Measurements from ENCODE around the gene LTBP1.

Gene LTBP1

GRCh38 chr2:33121925-33122324 is 175.2 kb downstream of the LTBP1 start:
- no peak for DNase-seq

DNA sequence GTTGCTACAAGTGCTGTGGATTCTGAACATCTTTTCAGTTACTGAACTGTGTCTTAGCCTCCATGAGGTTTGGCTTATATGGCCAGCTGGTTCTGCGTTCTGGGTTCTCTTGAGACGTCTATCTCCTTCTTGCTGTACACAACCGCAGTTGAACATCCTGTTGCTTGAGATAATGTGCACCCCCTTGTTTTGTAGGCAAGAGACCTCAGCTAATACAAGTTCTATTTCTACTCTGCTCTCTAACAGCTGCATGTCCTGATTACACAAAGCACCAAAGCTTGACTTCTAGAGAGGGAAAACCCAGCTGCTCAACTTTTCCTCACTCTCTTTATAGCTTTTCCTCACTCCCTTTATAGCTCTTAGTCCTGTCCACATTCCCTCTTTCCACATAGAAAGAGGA is 176.0 kb downstream of the LTBP1 start:
- DNase-seq, result no peak

- DNase-seq, result no peak
These were observed 176.5 kb downstream of the LTBP1 start for GRCh38 chr2:33123216-33123615.

- no peak for DNase-seq
These were observed 179.8 kb downstream of the LTBP1 start for GRCh38 chr2:33126552-33126951.

- no peak for DNase-seq
These were observed 180.2 kb downstream of the LTBP1 start for GRCh38 chr2:33126958-33127357.

GRCh38 chr2:33129263-33130053 is 182.7 kb downstream of the LTBP1 start:
- DNase-seq, result no peak

DNA sequence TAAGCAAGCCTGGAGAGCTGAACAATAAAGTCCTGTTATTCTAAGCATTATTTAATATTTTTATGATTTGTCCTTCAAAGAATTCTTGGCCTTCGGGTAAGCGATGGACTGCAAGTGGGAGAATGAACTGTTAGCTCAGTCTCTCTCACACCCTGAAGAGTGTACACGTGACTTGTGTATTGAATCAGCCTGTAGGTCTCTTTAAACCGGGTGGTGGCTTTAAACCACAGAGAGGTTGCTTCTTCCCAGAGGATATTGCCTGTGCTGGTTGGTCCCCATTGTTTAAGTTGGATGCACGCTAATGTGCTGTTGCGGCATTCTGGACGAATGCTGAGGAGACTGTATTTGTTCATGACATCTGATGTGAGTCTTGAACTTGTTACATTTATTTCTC is 183.3 kb downstream of the LTBP1 start:
- no peak for DNase-seq

DNA sequence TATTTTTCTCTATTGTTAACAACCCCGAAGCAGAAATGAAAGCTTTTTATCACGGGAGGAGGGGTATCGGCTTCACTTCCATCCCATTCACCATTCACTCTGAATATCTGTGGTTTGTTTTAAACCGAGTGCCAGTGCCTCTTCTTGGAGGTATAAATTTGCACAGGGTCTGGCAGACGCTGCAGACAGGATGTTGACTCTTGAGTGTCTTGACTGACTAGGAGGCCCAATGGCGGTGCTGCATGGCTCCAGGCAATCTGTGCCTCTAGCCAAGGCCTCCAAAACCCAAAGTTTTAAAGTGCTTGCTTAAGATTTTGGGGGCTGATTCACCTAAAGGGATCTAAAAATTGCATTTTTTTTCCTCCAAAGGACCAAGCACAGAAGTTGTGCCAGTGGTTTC is 183.8 kb downstream of the LTBP1 start:
- DNase-seq, result no peak

GRCh38 chr2:33131111-33131510 is 184.4 kb downstream of the LTBP1 start:
- DNase-seq, result no peak

GRCh38 chr2:33131749-33132148 is 185.0 kb downstream of the LTBP1 start:
- DNase-seq, result no peak

DNA sequence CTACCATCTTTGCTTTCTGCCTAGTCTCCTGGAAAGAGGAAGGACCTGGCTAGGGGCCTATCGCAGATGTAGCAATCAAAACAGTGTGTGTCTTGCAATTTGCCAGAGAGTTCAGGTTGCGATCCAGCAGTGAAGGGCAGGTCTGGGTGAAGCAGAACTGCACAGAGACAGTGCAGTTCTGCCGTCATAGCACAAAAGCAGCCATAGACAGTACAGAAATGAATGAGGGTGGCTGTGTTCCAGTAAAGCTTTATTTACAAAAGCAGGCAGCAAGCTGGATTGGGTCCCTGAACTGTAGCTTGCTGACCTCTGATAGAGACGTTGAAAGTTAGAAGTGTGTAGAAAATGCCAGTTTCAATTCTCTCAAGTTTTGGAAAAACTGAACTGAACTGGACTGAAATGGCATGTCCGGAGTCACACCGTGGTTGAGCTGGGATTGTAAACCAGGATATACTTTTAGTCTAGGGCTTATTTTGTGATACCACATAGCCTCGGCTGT is 186.8 kb downstream of the LTBP1 start:
- DNase-seq, result no peak

- no peak for DNase-seq
These were observed 187.5 kb downstream of the LTBP1 start for GRCh38 chr2:33134086-33134771.

DNA sequence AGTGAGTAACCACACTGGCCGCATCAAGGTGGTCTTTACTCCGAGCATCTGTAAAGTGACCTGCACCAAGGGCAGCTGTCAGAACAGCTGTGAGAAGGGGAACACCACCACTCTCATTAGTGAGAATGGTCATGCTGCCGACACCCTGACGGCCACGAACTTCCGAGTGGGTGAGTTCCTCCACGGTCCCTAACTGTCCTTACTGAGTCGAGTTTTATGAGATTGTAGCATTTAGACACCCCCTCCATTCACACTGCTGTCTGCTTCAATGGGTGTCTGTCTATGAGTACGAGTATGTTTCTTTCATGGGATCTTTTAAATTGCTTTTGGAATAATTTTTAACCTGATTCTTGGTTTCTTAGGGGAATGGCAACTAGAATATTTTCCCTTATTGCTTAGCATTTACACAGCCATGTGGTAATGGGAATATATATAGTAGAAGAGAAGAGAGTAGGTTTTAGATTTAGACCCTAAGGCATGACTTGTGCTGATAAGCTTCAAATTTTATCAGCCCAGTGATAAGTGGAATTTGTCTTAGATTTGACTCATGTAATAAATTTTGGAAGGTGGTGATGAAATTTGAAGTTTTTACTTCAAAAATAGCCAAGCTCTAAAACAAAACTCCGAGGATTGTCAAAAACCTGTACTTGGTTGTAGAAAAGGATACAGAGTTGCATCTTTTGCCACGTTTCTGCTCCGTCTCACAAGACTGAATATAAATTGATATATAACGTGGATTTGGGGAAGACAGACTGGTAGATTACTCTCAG is 188.2 kb downstream of the LTBP1 start:
- DNase-seq, result no peak

- DNase-seq, result no peak
These were observed 188.9 kb downstream of the LTBP1 start for GRCh38 chr2:33135645-33136044.

DNA sequence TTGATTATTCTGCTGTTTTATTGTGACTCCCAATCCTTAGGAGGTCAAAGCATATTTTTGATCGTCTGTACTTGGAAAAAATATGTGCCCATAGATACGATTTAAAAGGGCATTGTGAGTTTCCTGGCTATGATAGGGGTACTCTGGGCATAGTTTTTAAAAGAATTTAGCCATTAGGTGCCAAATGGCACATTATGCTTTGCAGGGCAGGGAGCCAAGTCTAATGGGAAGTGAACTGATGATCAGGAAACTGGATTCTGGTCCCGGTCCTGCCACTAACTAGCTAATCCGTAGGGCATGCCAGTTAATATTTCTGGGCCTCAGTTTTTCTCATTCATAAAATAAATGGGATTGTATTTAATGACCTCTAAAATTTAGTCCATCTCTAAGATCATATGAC is 189.3 kb downstream of the LTBP1 start:
- no peak for DNase-seq

GRCh38 chr2:33136566-33136965 is 189.8 kb downstream of the LTBP1 start:
- DNase-seq, result no peak

DNA sequence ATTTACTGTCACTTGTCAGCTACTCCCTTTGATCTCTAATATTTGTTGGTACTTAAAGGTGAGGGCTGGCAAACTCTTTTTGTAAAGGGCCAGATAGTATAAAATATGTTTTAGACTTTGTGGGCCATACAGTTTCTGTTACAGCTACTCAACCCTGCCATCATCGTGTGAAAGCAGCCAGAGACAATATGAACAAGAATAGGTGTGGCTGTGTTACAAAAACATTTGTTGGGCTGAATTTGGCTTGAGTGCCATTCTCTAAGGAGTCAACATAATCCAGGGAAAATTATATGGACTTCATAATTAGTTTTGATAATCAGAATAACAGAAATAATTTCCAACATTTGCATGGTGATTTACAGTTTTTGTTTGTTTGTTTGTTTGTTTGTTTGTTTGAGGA is 190.6 kb downstream of the LTBP1 start:
- no peak for DNase-seq

- no peak for DNase-seq
These were observed 193.2 kb downstream of the LTBP1 start for GRCh38 chr2:33139949-33140348.

DNA sequence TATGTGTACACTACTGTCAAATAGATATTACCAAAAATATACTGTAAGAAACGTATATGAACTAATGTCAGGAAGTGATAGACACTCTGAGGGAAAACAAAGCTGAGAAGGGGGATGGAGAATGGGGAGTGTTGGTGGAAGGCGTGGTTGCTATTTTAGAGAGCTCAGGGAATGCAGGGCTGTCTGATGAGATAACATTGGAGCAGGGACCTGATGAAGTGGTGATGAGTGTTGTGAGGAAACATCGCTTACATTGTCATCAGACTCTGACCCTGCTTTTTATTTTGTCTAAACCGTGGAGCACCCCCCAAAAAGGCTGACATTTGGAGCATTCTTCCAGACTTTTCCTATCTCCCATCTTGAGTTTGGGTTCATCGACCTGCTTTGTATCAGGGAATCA is 194.7 kb downstream of the LTBP1 start:
- DNase-seq, result no peak

- no peak for DNase-seq
These were observed 196.1 kb downstream of the LTBP1 start for GRCh38 chr2:33142810-33143209.

DNA sequence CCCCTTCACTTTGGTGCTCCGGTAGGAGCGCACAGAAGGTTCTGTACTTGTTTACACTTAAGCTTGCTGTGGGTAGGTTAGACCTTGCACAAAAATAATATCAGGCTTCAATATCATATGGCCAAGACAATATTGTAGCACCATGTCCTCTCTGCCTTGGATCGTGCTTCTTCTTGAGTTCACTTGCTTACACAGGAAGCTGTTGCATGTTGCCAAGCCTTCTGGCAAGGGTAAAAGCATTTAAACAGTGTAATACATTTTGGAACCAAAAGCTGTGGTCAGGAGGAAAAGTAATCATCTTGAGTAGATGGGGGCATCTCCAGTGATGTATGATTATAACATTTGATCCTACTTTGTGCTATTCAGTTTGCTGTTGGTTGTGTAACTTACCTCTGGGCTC is 197.5 kb downstream of the LTBP1 start:
- DNase-seq, result no peak

GRCh38 chr2:33145459-33145858 is 198.7 kb downstream of the LTBP1 start:
- no peak for DNase-seq

GRCh38 chr2:33146102-33146501 is 199.3 kb downstream of the LTBP1 start:
- no peak for DNase-seq

- no peak for DNase-seq
These were observed 206.3 kb downstream of the LTBP1 start for GRCh38 chr2:33153008-33153407.

All from CD4-positive, alpha-beta T cell treated with Interleukin-17A for 4 hours (primary cell).